HG03457 (cell line): Measurements from ENCODE around the gene GIGYF2.

ENCODE experiments used
- ATAC-seq: cut with Tn5 transposase; IDR thresholded peaks from one replicate; pipeline ENCODE4 v1.9.1; 2021; ENCODE audit warnings: moderate number of reproducible peaks; ENCODE audit not compliant: unreplicated experiment

The GIGYF2 gene

DNA sequence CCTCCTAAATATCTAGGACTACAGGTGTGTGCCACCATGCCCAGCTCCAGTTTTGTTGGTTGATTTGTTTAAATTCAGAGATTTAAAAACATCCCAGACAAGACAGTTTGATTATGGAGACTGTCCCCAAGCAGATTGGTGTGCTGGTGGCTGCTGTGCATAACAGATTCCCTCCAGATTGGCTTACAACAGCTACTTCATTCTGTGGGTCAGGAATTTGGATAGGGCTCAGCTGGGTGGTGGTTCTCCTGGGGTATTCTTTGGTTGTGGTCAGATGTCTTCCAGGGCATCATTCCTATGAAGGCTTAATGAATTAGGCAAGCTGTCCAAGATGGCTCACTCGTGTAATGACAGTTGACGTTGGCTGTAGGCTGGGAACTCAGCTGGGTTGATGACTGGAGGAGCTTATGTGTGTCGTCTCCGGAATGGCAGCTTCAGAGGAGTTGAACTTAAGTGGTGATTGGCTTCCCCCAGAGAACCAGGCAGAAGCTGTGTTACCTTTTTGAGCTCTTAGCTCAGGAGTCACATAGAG is 162.3 kb downstream of the GIGYF2 start:
- no peak for ATAC-seq

GRCh38 chr2:232860593-232861241 is 163.6 kb downstream of the GIGYF2 start:
- ATAC-seq = no peak

DNA sequence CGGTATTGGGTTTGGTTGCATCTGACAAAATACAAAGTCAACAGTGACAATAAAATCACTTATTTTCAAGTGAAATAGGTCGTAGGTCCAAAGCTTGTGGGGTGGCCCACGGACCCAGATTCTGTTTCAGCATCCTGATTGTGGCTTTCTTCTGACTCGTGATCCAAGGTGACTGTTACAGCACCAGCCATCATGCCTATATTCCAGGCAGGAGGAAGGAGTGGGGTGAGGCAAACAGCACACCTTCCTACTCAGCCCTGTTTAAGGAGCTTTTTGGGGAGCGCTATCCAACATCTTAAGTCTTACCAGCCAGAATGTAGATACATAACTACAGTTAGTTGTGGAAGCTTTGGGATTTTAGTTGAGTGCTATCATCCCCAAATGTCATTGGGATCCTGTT is 164.2 kb downstream of the GIGYF2 start:
- no peak for ATAC-seq

GRCh38 chr2:232863996-232864395 is 166.9 kb downstream of the GIGYF2 start:
- no peak for ATAC-seq

DNA sequence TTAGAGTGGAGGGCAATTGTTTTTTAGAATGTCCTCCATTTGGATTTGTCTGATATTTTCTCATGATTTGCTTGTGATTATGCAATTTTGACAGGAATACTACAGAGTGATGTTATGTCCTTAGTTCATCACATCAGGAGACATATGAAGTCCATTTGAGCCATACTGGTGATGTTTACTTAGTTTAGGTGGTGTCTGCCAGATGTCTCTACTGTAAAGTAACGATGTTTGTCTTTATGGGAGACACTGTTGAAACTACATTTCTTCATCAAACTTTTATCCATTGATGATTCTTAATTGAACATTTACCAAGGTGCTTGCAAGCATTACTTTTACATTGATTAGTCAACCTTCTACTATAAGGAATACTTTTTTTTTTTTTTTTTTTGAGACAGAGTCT is 168.0 kb downstream of the GIGYF2 start:
- ATAC-seq = no peak

GRCh38 chr2:232866104-232866503 is 169.0 kb downstream of the GIGYF2 start:
- ATAC-seq = no peak

- ATAC-seq = no peak
Observed at GRCh38 chr2:232869138-232870017, 172.2 kb downstream of the GIGYF2 start.

- ATAC-seq = no peak
Observed at GRCh38 chr2:232870018-232870765, 173.1 kb downstream of the GIGYF2 start, which contains the start of gene SNORC. Gene SNORC (plus strand): TSS chr2:232870264. CDS start chr2:232870342, 78 bp downstream.

- no peak for ATAC-seq
Observed at GRCh38 chr2:232870766-232871371, 173.7 kb downstream of the GIGYF2 start.

DNA sequence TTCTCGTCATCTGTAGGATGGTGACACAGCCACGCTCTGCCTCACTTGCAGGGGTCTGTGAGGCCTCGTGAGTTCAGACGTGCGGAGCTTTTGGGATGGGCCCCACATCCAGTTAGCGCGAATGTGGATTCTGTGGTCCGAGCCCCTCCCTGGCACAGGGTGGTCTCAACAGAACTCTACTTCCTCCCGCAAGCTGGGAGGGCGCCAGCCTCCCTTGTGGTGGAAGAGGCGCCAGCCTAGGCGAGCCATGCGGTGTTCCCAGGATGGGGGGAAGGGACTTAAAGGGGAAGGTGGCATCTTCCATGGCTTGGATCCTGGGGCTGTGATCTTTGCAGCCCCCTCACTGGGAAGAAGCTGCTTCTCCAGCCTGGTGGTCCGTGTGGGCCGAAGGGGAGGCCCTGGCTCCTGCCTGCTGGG is 174.3 kb downstream of the GIGYF2 start:
- ATAC-seq = no peak

DNA sequence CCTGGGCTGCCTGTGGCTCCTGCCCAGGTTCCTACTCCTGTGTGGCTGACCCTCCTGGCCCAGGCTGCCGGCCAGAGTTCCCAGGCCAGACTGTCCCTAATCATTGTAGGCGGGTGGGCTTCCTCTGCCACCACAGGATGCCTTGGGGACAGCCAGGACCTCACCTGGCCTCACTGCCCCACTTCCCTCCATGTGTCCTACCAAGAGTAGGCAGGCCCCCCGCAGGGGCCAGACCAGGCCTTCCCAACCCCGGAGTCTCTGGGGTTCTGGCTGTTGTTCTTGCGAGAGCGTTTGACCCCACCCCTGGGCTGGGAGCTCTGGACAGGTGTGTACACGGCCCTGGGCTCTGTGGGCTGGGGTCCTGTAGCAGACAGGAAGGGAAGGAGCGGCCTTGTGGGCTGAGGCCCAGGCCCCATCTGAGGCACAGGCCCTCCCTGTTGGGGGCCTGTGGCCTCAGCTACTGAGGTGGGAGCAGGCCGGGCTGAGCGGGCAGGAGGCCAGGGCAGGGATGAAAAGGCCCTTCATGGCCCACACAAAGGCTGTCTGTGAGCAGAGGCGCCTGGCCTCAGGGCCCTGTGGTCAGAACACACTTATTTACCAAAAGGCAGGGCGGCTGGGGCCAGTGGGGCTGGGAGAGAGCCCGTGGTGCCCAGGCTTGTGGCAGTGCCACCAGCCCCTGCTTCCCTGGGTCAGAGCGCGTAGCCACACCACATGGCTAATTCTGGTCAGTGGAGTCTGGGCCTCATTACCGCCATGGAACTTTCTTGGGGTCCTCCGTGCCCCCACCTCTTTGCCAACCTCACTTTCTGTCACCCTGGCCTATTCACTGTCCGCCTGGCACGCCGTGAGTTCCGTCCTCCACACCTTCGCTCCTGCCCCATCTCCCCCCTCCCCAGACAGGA is 175.0 kb downstream of the GIGYF2 start:
- ATAC-seq = no peak

GRCh38 chr2:232872826-232873225 is 175.7 kb downstream of the GIGYF2 start:
- no peak for ATAC-seq

DNA sequence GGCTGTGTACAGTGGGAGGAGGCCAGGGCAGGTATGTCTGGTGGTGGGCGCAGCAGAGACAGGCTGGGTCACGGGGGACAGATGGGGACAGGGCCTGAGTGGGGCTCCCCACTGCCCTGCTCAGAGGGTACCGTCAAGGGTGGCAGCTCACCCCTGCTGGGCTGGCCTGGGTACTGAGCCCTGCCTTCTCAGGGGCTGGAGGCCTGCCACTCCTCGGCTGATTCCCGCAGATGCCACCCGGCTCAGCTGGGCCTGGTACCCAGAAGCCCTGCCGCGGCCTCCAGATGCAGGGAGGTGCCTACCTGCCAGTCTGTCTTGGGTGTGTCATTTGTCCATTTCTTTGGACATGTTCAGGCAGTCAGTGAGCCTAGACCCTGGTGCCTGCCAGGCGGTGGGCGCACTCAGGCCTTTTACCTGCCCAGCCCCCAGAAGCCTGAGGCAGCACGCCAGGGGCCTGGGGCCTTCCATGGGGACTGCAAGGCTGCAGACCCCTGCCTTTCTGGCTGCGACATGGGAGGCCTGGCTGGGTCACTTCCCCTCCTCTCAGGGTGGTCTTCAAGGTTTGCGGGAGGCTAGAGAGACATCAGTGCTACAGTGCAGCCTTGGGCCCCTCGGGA is 176.3 kb downstream of the GIGYF2 start:
- ATAC-seq = no peak

- ATAC-seq = no peak
Observed at GRCh38 chr2:232873909-232874641, 176.9 kb downstream of the GIGYF2 start.

GRCh38 chr2:232874677-232875223 is 177.6 kb downstream of the GIGYF2 start:
- no peak for ATAC-seq

GRCh38 chr2:232875256-232876121 is 178.4 kb downstream of the GIGYF2 start:
- ATAC-seq = no peak

DNA sequence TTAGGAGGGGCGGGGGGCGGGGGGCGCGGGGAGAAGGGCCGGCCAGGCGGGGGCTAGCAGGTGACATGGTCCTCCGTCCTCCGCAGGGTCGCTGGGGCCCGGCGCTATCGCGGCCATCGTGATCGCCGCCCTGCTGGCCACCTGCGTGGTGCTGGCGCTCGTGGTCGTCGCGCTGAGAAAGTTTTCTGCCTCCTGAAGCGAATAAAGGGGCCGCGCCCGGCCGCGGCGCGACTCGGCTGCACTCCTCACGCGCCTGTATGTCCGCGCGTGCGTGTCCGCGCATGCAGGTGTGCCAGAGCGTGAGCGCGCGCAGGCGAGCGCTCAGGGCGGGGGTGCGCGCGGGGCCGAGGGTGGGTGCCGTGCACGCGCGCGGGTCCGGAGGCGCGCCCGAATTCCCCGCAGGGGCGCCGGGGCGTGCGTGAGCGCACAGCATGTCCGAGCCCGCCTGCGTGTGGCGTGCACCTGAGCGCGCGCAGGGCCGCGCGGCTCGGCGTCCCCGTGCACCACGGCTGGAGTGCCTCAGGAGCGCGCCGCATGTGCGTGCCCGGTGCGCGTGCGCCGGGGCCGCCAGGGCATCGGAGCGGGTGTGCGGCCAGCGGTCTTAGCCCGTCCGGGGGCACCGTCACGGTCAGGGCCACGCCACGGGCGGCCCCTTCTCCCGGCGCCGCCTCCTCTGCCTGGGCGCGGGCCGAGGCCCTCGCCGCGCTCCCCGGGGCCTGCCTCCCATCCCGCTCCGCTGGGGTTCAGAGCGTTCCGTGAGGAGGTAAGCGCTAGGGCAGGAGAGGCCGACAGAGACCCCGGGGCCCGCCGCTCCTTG is 179.2 kb downstream of the GIGYF2 start:
- no peak for ATAC-seq
